GM12872 (cell line): ENCODE results near the gene CDCA3.

ENCODE experiments used
- CTCF ChIP-seq: IDR thresholded peaks from 3 replicates; pipeline ENCODE4 v1.5.1; 2011; ENCODE audit warnings: low read depth, mild to moderate bottlenecking, low read length, moderate library complexity; ENCODE audit not compliant: insufficient read depth

The CDCA3 gene

GRCh38 chr12:6851153-6851920 lies at the start of gene CDCA3:
TSS of gene CDCA3 (minus strand) at chr12:6851286. CDS start at chr12:6850952, 334 bp downstream.
- TF ChIP-seq CTCF = no peak

- TF ChIP-seq CTCF = no peak
These were observed 48.9 kb upstream of the CDCA3 start for GRCh38 chr12:6899837-6900519.

GRCh38 chr12:6899427-6899826 lies 48.3 kb upstream of the CDCA3 start:
- no peak for TF ChIP-seq CTCF

GRCh38 chr12:6896846-6897435 lies 45.9 kb upstream of the CDCA3 start:
- no peak for TF ChIP-seq CTCF

GRCh38 chr12:6894321-6894720 lies 43.2 kb upstream of the CDCA3 start:
- TF ChIP-seq CTCF = no peak

- TF ChIP-seq CTCF = no peak
These were observed 40.5 kb upstream of the CDCA3 start for GRCh38 chr12:6891646-6892001.

- peak; percentile 76 for TF ChIP-seq CTCF
These were observed 39.9 kb upstream of the CDCA3 start for GRCh38 chr12:6890789-6891645.
